Liver (tissue), 9 donors: ENCODE measurements around the gene GM2A. TPM values are rescaled to one million over a fixed set of nuclear protein-coding genes. Genes with fewer than 3 reads are reported as not detected.

Experiments
- DNase-seq: peaks from one replicate; pipeline ENCODE4 v3.0.0-alpha.2; 2017; ENCODE audit warnings: low spot score
- H3K27ac ChIP-seq, 2 donors: one replicate each; pipeline ENCODE4 v1.7.0; 2013; ENCODE audit warnings: inconsistent platforms in 2 of 2, low read length in 2 of 2, control low read depth in 1 of 2, low read depth in 1 of 2, mild to moderate bottlenecking in 1 of 2
- H3K27me3 ChIP-seq, 4 donors: one replicate each; pipeline versions ENCODE4 v1.6.1 to v1.7.0; 2013; ENCODE audit warnings: low read length in 3 of 4, inconsistent platforms in 1 of 4, mild to moderate bottlenecking in 1 of 4, moderate library complexity in 1 of 4; ENCODE audit not compliant: control insufficient read depth in 4 of 4, insufficient read depth in 4 of 4
- H3K36me3 ChIP-seq, 4 donors: one replicate each; pipeline versions ENCODE4 v1.6.1 to v1.7.0; 2013; ENCODE audit warnings: low read length in 3 of 4, mild to moderate bottlenecking in 3 of 4, low read depth in 1 of 4, moderate library complexity in 1 of 4; ENCODE audit not compliant: control insufficient read depth in 4 of 4, insufficient read depth in 3 of 4
- H3K4me1 ChIP-seq, 4 donors: one replicate each; pipeline versions ENCODE4 v1.6.1 to v1.7.0; 2013; ENCODE audit warnings: low read length in 3 of 4, mild to moderate bottlenecking in 3 of 4, moderate library complexity in 1 of 4; ENCODE audit not compliant: control insufficient read depth in 4 of 4, insufficient read depth in 4 of 4
- H3K4me3 ChIP-seq, 3 donors: one replicate each; pipeline versions ENCODE4 v1.6.1 to v1.7.0; 2013; ENCODE audit warnings: low read length in 3 of 3, control low read depth in 1 of 3, low read depth in 1 of 3, mild to moderate bottlenecking in 1 of 3
- H3K9ac ChIP-seq, 2 donors: one replicate each; pipeline ENCODE4 v1.7.0; 2013; ENCODE audit warnings: low read length in 2 of 2, mild to moderate bottlenecking in 2 of 2, moderate library complexity in 2 of 2, control low read depth in 1 of 2, low read depth in 1 of 2
- H3K9me3 ChIP-seq, 4 donors: one replicate each; pipeline versions ENCODE4 v1.6.1 to v1.7.0; 2013; ENCODE audit warnings: low read length in 3 of 4; ENCODE audit not compliant: control insufficient read depth in 4 of 4
- ATF3 ChIP-seq: IDR thresholded peaks from 2 replicates; pipeline ENCODE4 v1.6.1; 2016; ENCODE audit warnings: antibody characterized with exemption
- CTCF ChIP-seq: fragments of 150-350 bp; IDR thresholded peaks from 2 replicates; pipeline ENCODE4 v1.5.1; 2017; ENCODE audit warnings: improper control_type of control experiment, low read depth, low read length; ENCODE audit not compliant: missing input control
- FOXA1 ChIP-seq: IDR thresholded peaks from 2 replicates; pipeline ENCODE4 v1.6.1; 2016; ENCODE audit warnings: antibody characterized with exemption
- GABPA ChIP-seq, 2 donors: IDR thresholded peaks in 1 of 2; conservative IDR thresholded peaks in 1 of 2; 2 replicates each; pipeline ENCODE4 v1.6.1; 2016; ENCODE audit warnings: antibody characterized with exemption in 2 of 2, mild to moderate bottlenecking in 1 of 2, moderate library complexity in 1 of 2
- HNF4G ChIP-seq: IDR thresholded peaks from 2 replicates; pipeline ENCODE4 v1.6.1; 2016; ENCODE audit warnings: antibody characterized with exemption
- JUND ChIP-seq, 2 donors: IDR thresholded peaks; 2 replicates each; pipeline ENCODE4 v1.6.1; 2016; ENCODE audit warnings: antibody characterized with exemption in 2 of 2
- MAX ChIP-seq: IDR thresholded peaks from 2 replicates; pipeline ENCODE4 v1.6.1; 2016; ENCODE audit warnings: antibody characterized with exemption
- NR2F2 ChIP-seq: IDR thresholded peaks from 2 replicates; pipeline ENCODE4 v1.6.1; 2016; ENCODE audit warnings: antibody characterized with exemption
- REST ChIP-seq: IDR thresholded peaks from 2 replicates; pipeline ENCODE4 v1.6.1; 2016; ENCODE audit warnings: antibody characterized with exemption, mild to moderate bottlenecking
- TAF1 ChIP-seq: conservative IDR thresholded peaks from 2 replicates; pipeline ENCODE4 v1.6.1; 2016; ENCODE audit warnings: antibody characterized with exemption, mild to moderate bottlenecking
- YY1 ChIP-seq: IDR thresholded peaks from 2 replicates; pipeline ENCODE4 v1.6.1; 2016; ENCODE audit warnings: antibody characterized with exemption, mild to moderate bottlenecking
- ZBTB33 ChIP-seq: IDR thresholded peaks from 2 replicates; pipeline ENCODE4 v1.6.1; 2016; ENCODE audit warnings: antibody characterized with exemption
- WGBS: extraction: QIAGEN DNeasy Blood & Tissue Kit; methylation state at CpG from one replicate; pipeline ENCODE4 v1.1.7; 2013; 5-methylcytosine and 5-hydroxymethylcytosine counted together
- polyA plus RNA-seq, 2 donors: library from polyadenylated mRNA; stranded (reverse) in 1 of 2; unstranded in 1 of 2; fragments of 200-250 nt in 1 of 2; fragments of >200 nt in 1 of 2; fragmentation: Nextera tagmentation in 1 of 2; extraction: Ambion mirVana in 1 of 2; gene quantifications; one replicate each; pipeline versions ENCODE4 v1.2.1 to v1.2.3, GENCODE V29; 2013 to 2015
- total RNA-seq, 2 donors: library from RNA; depleted of rRNA; stranded (reverse); fragments of >200 nt; gene quantifications; one replicate each; pipeline ENCODE4 v1.2.3, GENCODE V29; 2014
- donor health status: healthy.
- donor health status: healthy.
- donor health status: healthy.
- donor health status: healthy.
- donor health status: healthy.

GM2A gene
- total and polyA plus RNA-seq, 4 donors = 4.1 to 14.5 (median 10.6) TPM

GRCh38 chr5:151236888-151237287 lies 16.1 kb upstream of the GM2A start:
- Histone ChIP-seq H3K27ac (no peak overlapping the region), H3K9me3 (no peaks in the 10 kb centered on the region), H3K4me1 (peaks cover 4 to 17% (median 10%) of the 10 kb centered on the region in 4 donors), H3K36me3 (no peaks in the 10 kb centered on the region), H3K4me3 (no peak overlapping the region), H3K27me3 (no peaks in the 10 kb centered on the region), H3K9ac (no peak overlapping the region)
- DNase-seq = no peak
- TF ChIP-seq TAF1 (no peak), MAX (no peak), CTCF (no peak)
- 95% methylated on average over 1 of the region's 1 CpG for WGBS

GRCh38 chr5:151237685-151238084 lies 15.3 kb upstream of the GM2A start:
- no peaks in the 10 kb centered on the region for H3K36me3 ChIP-seq
- WGBS = 95% methylated on average over 7 of the region's 7 CpGs
- H3K4me1 ChIP-seq = peaks cover 4 to 17% (median 10%) of the 10 kb centered on the region in 4 donors
- no peak overlapping the region for H3K9ac ChIP-seq
- no peak overlapping the region for H3K4me3 ChIP-seq
- no peaks in the 10 kb centered on the region for H3K9me3 ChIP-seq
- TF ChIP-seq YY1 (no peak), HNF4G (no peak), GABPA (IDR thresholded peaks at IDR 0.05 in 1 of 2, conservative IDR thresholded peaks at IDR 0.05 in 1 of 2) (no peak), FOXA1 (no peak)
- H3K27ac ChIP-seq = no peak overlapping the region
- no peak for DNase-seq
- no peaks in the 10 kb centered on the region for H3K27me3 ChIP-seq

- no peak overlapping the region for H3K4me3 ChIP-seq
- WGBS = 66% methylated on average over 14 of the region's 14 CpGs
- H3K9me3 ChIP-seq = no peaks in the 10 kb centered on the region
- peaks cover 4 to 17% (median 10%) of the 10 kb centered on the region in 4 donors for H3K4me1 ChIP-seq
- DNase-seq = no peak
- no peak overlapping the region for H3K27ac ChIP-seq
- TF ChIP-seq REST (no peak), TAF1 (no peak), NR2F2 (no peak), JUND (IDR thresholded peaks at IDR 0.05) (no peak), ATF3 (no peak), ZBTB33 (no peak), HNF4G (no peak)
- H3K9ac ChIP-seq = no peak overlapping the region
- H3K36me3 ChIP-seq = no peaks in the 10 kb centered on the region
- no peaks in the 10 kb centered on the region for H3K27me3 ChIP-seq
These were observed 14.7 kb upstream of the GM2A start for GRCh38 chr5:151238303-151238741.
